HCT116 (cell line): ENCODE data around the gene COL23A1. TPM values are rescaled to one million over a fixed set of nuclear protein-coding genes. Genes with fewer than 3 reads are reported as not detected.

Experiments
- ATAC-seq: fragments of 200-7000 bp; cut with Tn5 transposase; 2 replicates; pipeline ENCODE4 v1.9.1; 2020; ENCODE audit warnings: mild to moderate bottlenecking, moderate library complexity
- BruUV-seq: library from RNA; stranded (reverse); fragments of 400-500 nt; replicated peaks from 2 replicates; lab custom pipeline; 2021; lab: Mats Ljungman, UMichigan
- CTCF ChIA-PET: fragments of 300-600 bp; sonication (Branson Sonifier 250); formaldehyde crosslinking; loops from one replicate; lab custom pipeline; 2021; ENCODE audit warnings: antibody characterized with exemption; lab: Charles Lee
- POLR2A ChIA-PET: fragments of 300-600, 350-600 bp; sonication (Branson Sonifier 250); formaldehyde crosslinking; loops from one replicate; lab custom pipeline; 2021; ENCODE audit warnings: antibody characterized with exemption; lab: Charles Lee
- RAD21 ChIA-PET, 2 experiments: fragments of 300-600 bp; sonication (Branson Sonifier 250); formaldehyde crosslinking; loops; one replicate each; lab custom pipeline; 2023; ENCODE audit warnings: low total read pairs in 2 of 2; ENCODE audit not compliant: uncharacterized antibody in 2 of 2, unreplicated experiment in 2 of 2, low non-redundant PET in 1 of 2; lab: Charles Lee
- DNase-seq: peaks from one replicate; pipeline ENCODE4 v3.0.0-alpha.2; 2010; ENCODE audit warnings: low read depth, low spot score
- H2AFZ ChIP-seq: fragments of 200-600 bp; shearing (Covaris generic), sonication (generic); 2 replicates; pipeline ENCODE4 v1.6.1; 2017; ENCODE audit warnings: low read depth, mixed run types, mixed read lengths, antibody characterized with exemption, low read length; ENCODE audit not compliant: poor library complexity, severe bottlenecking
- H3K27ac ChIP-seq: 2 replicates; pipeline ENCODE4 v1.5.1; 2012; ENCODE audit warnings: low read depth, low read length
- H3K27me3 ChIP-seq: fragments of 200-600 bp; sonication (generic); 2 replicates; pipeline ENCODE4 v1.6.1; 2016; ENCODE audit warnings: mixed run types, low read length, mixed read lengths; ENCODE audit not compliant: insufficient read depth
- H3K36me3 ChIP-seq, 2 experiments: fragments of 200-500 bp in 1 of 2; fragments of 200-600 bp in 1 of 2; sonication (Bioruptor generic) in 1 of 2; sonication (generic) in 1 of 2; 2 replicates each; pipeline versions ENCODE4 v1.5.1 to v1.6.1; 2014 to 2016; ENCODE audit warnings: low read length in 2 of 2, inconsistent platforms in 1 of 2, mixed read lengths in 1 of 2, mixed run types in 1 of 2; ENCODE audit not compliant: insufficient read depth in 2 of 2, control insufficient read depth in 1 of 2
- H3K4me1 ChIP-seq, 2 experiments: fragments of 200-600 bp in 1 of 2; sonication (generic) in 1 of 2; 2 replicates each; pipeline versions ENCODE4 v1.5.1 to v1.6.1; 2012 to 2017; ENCODE audit warnings: low read length in 2 of 2, inconsistent platforms in 1 of 2, mild to moderate bottlenecking in 1 of 2, mixed read lengths in 1 of 2, mixed run types in 1 of 2, moderate library complexity in 1 of 2; ENCODE audit not compliant: insufficient read depth in 2 of 2, control insufficient read depth in 1 of 2
- H3K4me2 ChIP-seq: fragments of 200-600 bp; sonication (generic); 2 replicates; pipeline ENCODE4 v1.6.1; 2017; ENCODE audit warnings: mixed run types, low read length, mixed read lengths
- H3K4me3 ChIP-seq, 2 experiments: fragments of 200-600 bp in 1 of 2; sonication (generic) in 1 of 2; replicated peaks in 1 of 2; 2 replicates each; pipeline ENCODE4 v1.5.1; 2011 to 2016; ENCODE audit warnings: low read length in 2 of 2, control low read depth in 1 of 2, low read depth in 1 of 2, mild to moderate bottlenecking in 1 of 2, mixed read lengths in 1 of 2, mixed run types in 1 of 2
- H3K79me2 ChIP-seq: fragments of 200-600 bp; sonication (generic); 2 replicates; pipeline ENCODE4 v1.6.1; 2017; ENCODE audit warnings: mild to moderate bottlenecking, mixed run types, low read length, moderate library complexity, mixed read lengths; ENCODE audit not compliant: insufficient read depth
- H3K9ac ChIP-seq: fragments of 200-600 bp; sonication (generic); 2 replicates; pipeline ENCODE4 v1.6.1; 2016; ENCODE audit warnings: low read length, mixed read lengths
- H3K9me2 ChIP-seq: fragments of 200-600 bp; sonication (generic), shearing (Covaris generic); 2 replicates; pipeline ENCODE4 v1.6.1; 2017; ENCODE audit warnings: mixed run types, mild to moderate bottlenecking, moderate library complexity; ENCODE audit not compliant: insufficient read depth
- H3K9me3 ChIP-seq, 2 experiments: fragments of 200-500 bp in 1 of 2; fragments of 200-600 bp in 1 of 2; sonication (Bioruptor generic) in 1 of 2; sonication (generic) in 1 of 2; 2 replicates each; pipeline ENCODE4 v1.6.1; 2014 to 2017; ENCODE audit warnings: low read length in 2 of 2, mixed read lengths in 2 of 2, inconsistent platforms in 1 of 2, low read depth in 1 of 2, mild to moderate bottlenecking in 1 of 2, mixed run types in 1 of 2, moderate library complexity in 1 of 2; ENCODE audit not compliant: control insufficient read depth in 1 of 2, insufficient read depth in 1 of 2
- H4K20me1 ChIP-seq: fragments of 200-600 bp; sonication (generic), shearing (Covaris generic); 2 replicates; pipeline ENCODE4 v1.6.1; 2017; ENCODE audit warnings: mixed run types, mild to moderate bottlenecking, moderate library complexity; ENCODE audit not compliant: insufficient read depth
- CBX3 ChIP-seq: IDR thresholded peaks from 2 replicates; pipeline ENCODE4 v1.6.1; 2012; ENCODE audit warnings: low read depth
- CEBPB ChIP-seq: IDR thresholded peaks from 2 replicates; pipeline ENCODE4 v1.6.1; 2012; ENCODE audit warnings: low read depth
- EZH2 ChIP-seq: fragments of 200-600 bp; sonication (generic); IDR thresholded peaks from 2 replicates; pipeline ENCODE4 v1.6.1; 2017; ENCODE audit warnings: antibody characterized with exemption, mixed run types
- JUND ChIP-seq: IDR thresholded peaks from 2 replicates; pipeline ENCODE4 v1.6.1; 2012
- POLR2A ChIP-seq: IDR thresholded peaks from 2 replicates; pipeline ENCODE4 v1.7.0; 2011; ENCODE audit warnings: borderline replicate concordance; ENCODE audit not compliant: insufficient read depth, insufficient read length; ENCODE audit errors: extremely low read depth
- intact Hi-C: fragments of 100-400 bp; cut with micrococcal nuclease; formaldehyde crosslinking; loops from 2 replicates; pipeline ENCODE4 v1.10.0; 2022
- total RNA-seq: library from RNA; stranded (reverse); gene quantifications from one replicate; pipeline ENCODE4 v1.2.1, GENCODE V29; 2021; ENCODE audit not compliant: unreplicated experiment
- TF ChIP-seq, protein P1 (sequence below): IDR thresholded peaks from 2 replicates; pipeline ENCODE4 v1.6.1; 2012
- TF ChIP-seq, protein P2 (sequence below): IDR thresholded peaks from 2 replicates; pipeline ENCODE4 v1.6.1; 2012
- TF ChIP-seq, protein P3 (sequence below): IDR thresholded peaks from 2 replicates; pipeline ENCODE4 v1.6.1; 2011; ENCODE audit warnings: mild to moderate bottlenecking, low read length, moderate library complexity; ENCODE audit not compliant: insufficient replicate concordance; ENCODE audit errors: extremely low read depth

The COL23A1 gene
- total RNA-seq, 1 experiment from 2014 or later: not detected

DNA sequence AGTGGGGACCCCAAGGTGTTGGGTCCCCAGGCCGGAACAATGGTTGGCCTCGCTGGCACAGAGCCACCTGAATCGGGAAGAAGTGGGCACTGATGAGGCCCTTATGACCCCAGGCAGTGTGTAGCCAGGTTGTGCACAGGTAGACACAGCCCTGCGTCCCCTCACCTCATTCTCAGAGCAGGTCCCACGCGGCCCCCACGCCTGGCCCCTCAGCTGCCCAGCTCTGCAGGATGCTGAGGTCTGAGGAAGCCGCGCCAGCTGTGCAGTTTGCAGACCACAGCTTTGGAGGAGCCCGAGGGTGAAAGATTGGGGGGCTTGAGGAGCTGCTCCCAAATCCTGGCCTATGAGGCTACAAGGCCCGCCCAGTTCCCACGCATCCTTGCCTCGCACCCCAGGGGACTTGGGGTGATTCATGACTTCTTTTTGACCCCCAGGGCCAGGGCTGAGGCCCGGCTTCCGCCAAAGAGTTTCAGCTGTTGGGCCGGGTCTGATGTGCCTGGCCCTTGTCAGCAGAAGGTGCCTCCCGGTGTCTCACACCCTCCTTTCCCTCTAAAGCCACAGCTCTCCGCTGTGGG is 269.8 kb downstream of the COL23A1 start:
- H2AFZ ChIP-seq: no peak overlapping the region
- H4K20me1 ChIP-seq: no peaks in the 10 kb centered on the region
- RAD21 ChIA-PET: no interaction called here
- TF ChIP-seq, protein P1, sequence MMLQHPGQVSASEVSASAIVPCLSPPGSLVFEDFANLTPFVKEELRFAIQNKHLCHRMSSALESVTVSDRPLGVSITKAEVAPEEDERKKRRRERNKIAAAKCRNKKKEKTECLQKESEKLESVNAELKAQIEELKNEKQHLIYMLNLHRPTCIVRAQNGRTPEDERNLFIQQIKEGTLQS: no peak
- TF ChIP-seq EZH2 (no peak), CBX3 (no peak), JUND (no peak)
- TF ChIP-seq, all 23 proteins: peak for 0
- no peak for DNase-seq
- Histone ChIP-seq H3K4me1 (no peaks in the 10 kb centered on the region), H3K27ac (no peak overlapping the region), H3K4me2 (no peak overlapping the region), H3K9ac (no peak overlapping the region), H3K27me3 (peaks cover 5% of the 10 kb centered on the region; the same call in 1 of the 2 replicates), H3K36me3 (no peaks in the 10 kb centered on the region), H3K79me2 (no peaks in the 10 kb centered on the region), H3K9me3 (no peaks in the 10 kb centered on the region), H3K4me3 (no peak overlapping the region), H3K9me2 (no peaks in the 10 kb centered on the region)
- ChIA-PET CTCF (no interaction called here), POLR2A (no interaction called here)
- intact Hi-C loops: no loop called here
- no peak for ATAC-seq
- BruUV-seq: no TSS peak

DNA sequence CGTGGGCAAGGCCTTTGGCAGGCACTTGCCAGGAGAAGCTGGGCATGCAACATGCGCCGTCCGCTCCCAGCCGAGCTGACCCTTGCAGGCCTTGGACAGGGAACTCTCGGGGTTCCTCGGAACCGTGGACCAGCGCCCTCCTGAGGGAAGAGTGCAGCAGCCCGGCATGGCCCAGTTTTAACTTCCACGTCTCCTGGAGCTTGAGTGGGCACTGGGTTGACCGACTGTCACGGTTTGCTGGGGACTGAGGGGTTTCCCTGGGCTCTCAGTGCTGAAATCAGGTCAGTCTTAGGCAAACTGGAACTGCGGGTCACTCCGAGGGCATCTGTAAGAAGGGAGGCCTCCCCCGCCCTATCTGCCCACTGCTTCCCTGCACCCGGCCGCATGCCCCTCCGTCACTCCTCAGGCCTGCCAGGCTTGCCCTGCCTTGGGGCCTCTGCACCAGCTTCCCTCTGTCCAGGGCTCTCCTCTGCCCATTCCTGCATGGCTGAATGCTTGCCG is 270.6 kb downstream of the COL23A1 start:
- ATAC-seq (no peak), DNase-seq (no peak)
- Histone ChIP-seq H3K27ac (no peak overlapping the region), H3K9ac (no peak overlapping the region), H3K4me1 (no peaks in the 10 kb centered on the region), H2AFZ (no peak overlapping the region), H3K4me2 (no peak overlapping the region), H3K9me3 (no peaks in the 10 kb centered on the region), H4K20me1 (no peaks in the 10 kb centered on the region), H3K4me3 (no peak overlapping the region), H3K9me2 (no peaks in the 10 kb centered on the region), H3K36me3 (no peaks in the 10 kb centered on the region), H3K27me3 (peaks cover 5% of the 10 kb centered on the region; the same call in 1 of the 2 replicates), H3K79me2 (no peaks in the 10 kb centered on the region)
- TF ChIP-seq, protein P2, sequence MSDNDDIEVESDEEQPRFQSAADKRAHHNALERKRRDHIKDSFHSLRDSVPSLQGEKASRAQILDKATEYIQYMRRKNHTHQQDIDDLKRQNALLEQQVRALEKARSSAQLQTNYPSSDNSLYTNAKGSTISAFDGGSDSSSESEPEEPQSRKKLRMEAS: no peak
- no peak for TF ChIP-seq POLR2A
- TF ChIP-seq, protein P3, sequence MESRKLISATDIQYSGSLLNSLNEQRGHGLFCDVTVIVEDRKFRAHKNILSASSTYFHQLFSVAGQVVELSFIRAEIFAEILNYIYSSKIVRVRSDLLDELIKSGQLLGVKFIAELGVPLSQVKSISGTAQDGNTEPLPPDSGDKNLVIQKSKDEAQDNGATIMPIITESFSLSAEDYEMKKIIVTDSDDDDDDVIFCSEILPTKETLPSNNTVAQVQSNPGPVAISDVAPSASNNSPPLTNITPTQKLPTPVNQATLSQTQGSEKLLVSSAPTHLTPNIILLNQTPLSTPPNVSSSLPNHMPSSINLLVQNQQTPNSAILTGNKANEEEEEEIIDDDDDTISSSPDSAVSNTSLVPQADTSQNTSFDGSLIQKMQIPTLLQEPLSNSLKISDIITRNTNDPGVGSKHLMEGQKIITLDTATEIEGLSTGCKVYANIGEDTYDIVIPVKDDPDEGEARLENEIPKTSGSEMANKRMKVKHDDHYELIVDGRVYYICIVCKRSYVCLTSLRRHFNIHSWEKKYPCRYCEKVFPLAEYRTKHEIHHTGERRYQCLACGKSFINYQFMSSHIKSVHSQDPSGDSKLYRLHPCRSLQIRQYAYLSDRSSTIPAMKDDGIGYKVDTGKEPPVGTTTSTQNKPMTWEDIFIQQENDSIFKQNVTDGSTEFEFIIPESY: no peak
- TF ChIP-seq CEBPB: no peak
- CTCF ChIA-PET: no interaction called here
- intact Hi-C loops: no loop called here
- POLR2A ChIA-PET: no interaction called here
- RAD21 ChIA-PET: no interaction called here
- no TSS peak for BruUV-seq
